ENCODE results near the gene PKD1.

PKD1 gene

DNA sequence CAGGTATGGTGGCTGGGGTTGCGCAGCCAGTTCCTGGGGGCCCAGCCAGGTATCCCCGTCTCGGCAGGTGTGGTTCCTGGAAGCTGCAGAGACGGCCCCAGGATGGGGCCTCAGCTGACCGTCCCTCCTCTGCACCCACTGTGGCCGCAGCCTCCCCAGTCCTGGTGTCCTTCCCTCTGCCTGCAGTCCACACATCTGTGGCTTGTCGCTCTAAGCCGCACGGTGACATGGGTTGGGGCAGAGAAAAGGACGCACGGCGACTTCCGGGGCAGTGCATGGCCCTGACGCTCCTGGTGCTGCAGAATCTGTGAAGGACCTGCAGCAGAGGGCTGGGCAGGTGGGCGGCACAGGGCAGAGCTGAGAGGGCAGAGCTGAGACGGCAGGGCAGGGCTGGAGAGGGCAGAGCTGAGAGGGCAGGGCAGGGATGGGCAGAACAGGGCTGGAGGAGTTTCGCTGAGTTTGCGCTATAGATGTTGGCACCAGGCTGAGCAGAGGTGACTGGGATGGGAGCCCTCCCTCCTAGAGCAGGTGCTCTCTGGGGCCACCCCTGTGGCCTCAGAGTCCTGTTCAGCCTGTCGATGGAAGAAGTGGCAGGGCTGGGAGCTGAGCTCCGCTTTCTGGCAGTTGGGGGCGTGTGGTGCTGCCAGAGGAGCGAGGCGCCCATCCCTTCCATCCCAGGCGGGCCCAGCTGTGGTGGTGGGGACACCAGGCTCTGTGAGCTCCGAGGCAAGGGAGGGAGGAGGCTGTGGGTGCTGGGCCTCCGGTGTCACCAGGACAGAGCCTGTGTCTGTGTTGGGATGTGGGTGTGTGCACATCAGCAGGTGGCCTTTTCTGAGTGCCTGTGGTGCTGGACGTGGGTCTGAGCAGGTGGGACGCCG, 64.9 kb downstream of the PKD1 start:
- no peak for DNase-seq

DNA sequence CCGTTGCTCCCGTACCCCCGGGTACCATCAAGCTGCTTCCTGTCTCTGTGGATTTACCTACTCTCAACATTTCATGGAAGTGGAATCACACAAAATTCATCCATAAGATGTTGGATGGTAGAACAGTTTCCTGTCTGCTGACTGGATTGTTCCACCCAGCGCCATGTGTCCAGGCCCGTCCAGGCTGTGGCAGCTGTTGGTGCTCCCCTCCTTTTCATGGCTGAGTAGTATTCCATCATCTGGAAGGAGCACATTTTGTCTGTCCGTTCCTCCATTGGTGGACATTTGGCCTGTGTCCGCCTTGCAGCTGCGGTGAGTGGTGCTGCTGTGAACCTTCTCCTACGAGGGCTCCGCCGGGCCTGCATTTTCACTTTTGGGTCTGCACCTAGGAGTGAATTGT, 69.6 kb downstream of the PKD1 start:
- no peak for DNase-seq

- no peak for DNase-seq
Observed at GRCh38 chr16:2064368-2064945, 71.2 kb downstream of the PKD1 start.

DNA sequence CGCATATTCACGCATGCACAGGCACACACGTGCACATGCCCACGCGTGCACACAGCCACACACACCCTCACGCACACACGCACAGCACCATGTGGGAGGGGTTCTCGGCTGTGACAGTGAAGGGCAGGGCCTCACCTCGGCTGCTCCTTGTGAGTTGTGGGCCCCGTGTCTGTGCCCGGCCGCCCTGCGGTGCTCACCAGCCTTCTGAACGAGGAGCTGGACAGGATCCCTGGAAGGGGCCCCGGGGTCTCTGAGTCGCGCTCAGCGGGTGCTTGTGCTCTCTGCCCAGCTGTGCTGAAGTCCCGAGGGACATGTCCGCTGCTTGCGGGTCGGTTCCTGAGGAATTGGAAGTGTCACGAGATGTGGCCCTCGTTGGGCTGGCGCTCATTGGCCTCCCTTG, 71.8 kb downstream of the PKD1 start:
- no peak for DNase-seq

- DNase-seq = no peak
Observed at GRCh38 chr16:2062801-2063200, 72.9 kb downstream of the PKD1 start.

DNA sequence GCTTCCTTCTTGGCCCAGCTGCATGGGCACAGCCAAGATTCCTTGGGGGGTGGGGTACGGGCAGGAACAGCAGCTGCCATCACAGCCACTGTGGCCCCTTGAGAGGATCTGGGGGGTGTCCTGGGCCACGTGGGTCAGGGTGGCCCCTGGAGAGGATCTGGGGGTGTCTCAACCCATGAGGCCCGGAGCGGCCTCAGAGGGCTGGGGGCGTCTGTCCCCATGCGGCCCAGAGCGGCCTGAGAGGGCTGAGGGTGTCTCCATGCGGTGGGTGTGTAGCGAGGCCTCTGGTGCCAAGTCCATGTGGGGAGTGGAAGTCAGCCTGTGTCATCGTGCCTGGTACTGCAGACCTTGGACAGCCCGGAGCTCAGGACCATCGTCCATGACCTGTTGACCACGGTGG, 74.2 kb downstream of the PKD1 start:
- no peak for DNase-seq

DNA sequence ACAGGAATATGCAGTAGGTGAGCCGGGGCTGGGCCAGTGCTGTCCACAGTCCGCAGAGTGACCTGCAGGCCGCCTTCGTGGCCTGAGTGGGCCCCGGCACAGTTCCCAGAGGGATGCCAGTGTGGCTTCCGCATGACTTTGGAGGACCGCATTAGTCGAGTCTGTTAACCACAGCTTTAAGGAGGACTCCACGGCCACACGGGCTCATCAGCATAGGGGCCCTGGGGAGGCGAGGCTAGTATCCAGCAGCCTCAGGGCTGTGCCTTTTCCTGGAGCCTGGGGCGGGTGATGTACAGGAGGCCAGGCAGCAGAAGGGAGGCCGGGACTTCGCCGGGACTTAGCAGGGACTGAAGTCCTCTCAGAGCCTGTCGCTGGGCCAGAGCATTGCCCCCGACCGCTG, 74.7 kb downstream of the PKD1 start:
- DNase-seq = no peak

GRCh38 chr16:2060346-2060745, 75.4 kb downstream of the PKD1 start:
- no peak for DNase-seq

- no peak for DNase-seq
Observed at GRCh38 chr16:2058872-2059271, 76.8 kb downstream of the PKD1 start.

- DNase-seq = no peak
Observed at GRCh38 chr16:2058420-2058819, 77.3 kb downstream of the PKD1 start.

DNA sequence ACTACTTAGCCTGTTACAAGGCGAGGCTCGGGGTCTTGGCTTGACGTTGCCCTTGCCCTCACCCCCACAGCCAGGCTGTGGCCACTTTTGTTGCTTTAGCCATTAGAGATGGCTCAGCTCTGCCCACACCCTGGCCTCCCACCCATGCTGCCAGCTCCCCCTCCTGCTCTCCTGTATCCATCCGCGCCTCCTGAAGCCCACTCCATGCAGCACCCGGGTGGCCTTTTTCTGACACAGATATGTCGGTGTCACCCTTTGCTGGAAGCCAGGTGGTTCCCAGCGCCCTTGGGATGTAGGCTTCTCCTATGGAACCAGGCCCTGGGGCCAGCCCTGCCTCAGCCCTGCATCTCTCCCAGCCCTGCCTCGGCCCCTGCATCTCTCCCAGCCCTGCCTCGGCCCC, 78.3 kb downstream of the PKD1 start:
- DNase-seq = no peak

- no peak for DNase-seq
Observed at GRCh38 chr16:2056681-2057407, 78.9 kb downstream of the PKD1 start.

DNA sequence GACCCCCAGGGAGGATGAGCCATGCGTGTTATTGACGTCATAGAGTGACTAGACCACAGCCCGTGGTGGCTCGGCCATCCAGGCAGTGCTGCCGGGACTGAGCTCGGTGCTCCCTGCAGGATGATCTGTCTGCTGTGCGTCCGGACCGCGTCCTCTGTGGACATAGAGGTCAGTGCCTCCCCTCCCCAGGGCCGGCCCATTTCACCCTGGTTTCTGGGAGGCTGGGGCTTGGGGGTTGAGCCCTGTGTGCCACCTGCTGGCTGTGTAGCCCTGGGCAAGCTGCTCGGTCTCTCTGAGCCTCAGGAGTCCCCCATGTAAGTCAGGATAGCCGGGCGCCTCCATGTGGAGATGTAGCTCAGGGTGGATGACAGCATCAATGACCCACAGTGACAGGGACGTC, 79.6 kb downstream of the PKD1 start:
- no peak for DNase-seq

DNA sequence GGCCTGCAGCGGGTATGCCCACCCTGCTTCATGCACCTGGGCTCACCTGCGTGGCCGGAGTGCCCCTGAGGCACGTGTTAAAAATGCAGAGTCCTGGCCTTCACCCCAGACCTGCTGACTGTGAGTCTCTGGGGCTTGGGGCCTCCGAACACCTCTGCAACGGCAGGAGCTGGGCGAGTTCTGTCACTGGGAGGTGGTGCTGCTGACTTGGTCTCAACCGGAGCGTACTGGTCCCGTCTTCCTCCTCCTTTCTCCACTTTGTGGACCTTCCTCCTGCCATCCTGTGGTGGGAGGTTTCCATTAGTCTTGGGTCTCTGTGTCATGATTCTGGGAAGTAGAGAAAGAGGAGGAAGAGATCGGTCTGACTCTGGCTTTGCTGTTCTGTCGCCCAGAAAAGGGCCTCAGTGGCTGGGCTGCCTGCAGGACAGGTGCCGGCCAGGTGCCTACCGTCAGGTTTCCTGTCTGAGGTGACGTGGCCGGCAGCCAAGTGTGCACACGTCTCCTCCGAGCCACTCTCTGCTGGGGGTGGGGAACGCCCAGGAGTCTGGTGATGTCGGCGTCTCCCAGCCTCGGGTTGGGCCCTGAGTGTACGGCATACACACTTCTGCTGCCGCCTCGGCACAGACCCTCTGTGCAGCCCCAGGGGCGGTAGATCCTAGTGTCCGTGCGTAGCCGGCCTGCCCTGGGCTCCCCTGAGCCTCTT, 81.0 kb downstream of the PKD1 start:
- no peak for DNase-seq

DNA sequence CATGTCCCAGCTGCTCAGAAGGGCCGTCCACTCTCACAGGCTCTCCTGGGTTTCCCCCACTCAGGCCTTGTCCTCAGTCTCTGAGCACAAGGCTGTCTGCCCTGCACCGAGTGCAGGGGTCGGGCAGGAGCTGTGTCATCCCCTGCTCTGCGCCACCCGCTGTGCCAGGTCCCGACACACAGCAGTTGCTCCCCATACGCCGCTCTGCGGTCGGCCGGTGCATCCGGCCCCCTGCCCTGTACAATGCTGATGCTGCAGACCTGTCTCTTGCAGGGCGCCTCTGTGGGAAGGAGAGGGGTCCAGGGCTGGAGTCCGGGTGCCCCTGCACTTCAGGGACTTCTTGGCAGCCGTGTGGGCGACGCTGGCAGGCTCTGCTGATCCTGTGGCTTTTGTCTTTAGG, 81.8 kb downstream of the PKD1 start:
- DNase-seq = no peak

GRCh38 chr16:2053211-2053610, 82.5 kb downstream of the PKD1 start:
- no peak for DNase-seq

DNA sequence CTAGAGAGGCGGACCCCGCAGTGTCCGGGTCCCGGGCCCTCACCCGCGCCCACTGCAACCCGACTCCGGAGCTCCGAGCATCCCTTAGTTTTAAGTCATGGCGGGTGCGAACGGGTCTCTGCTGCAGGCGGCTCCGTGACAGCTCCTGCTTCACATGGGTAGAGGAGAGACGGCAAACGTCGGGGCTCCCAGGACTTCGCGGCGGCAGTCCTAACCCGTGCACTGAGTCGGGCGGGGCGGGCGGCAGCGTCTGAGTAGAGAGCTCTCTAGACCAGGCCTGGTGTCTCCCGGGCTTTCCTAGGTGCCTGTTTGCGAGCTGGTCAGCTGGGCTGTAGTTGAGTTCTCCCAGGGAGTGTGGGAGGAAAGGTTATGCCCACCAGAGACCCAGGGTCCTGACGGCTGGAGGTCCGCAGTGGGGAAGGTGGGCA, 87.6 kb downstream of the PKD1 start:
- no peak for DNase-seq

GRCh38 chr16:2047330-2048115, 88.2 kb downstream of the PKD1 start, which contains the start of the genes NTHL1 and TSC2:
NTHL1 (minus strand) TSS chr16:2047834; CDS start chr16:2047823, 11 bp downstream.
TSC2 (plus strand) TSS chr16:2047985; CDS start chr16:2048616, 631 bp downstream.
- peak; percentile 93 for DNase-seq

- DNase-seq = no peak
Observed at GRCh38 chr16:2046893-2047329, 88.8 kb downstream of the PKD1 start.

GRCh38 chr16:2045965-2046892, 89.5 kb downstream of the PKD1 start:
- DNase-seq = no peak

DNA sequence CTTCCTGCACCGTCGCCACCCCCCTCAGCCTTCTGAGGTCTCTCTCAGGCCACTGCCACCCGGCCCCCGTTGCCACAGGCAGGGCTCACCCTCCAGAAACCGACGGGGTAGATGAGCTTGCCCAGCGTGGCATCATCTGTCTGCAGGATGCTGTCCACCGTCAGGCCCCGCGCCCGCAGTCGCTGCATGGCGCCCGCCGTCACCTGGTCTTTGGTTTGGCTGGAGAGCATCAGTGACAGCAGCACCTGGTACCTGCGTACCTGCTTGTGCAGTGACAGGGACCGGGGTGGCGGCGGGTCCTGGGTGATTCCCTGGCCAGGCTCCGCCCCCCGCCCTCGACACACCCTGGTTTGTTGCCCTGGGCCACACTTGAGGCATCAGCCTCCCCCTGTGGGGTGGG, 91.2 kb downstream of the PKD1 start:
- DNase-seq = no peak

Data from fibroblast of upper back skin (primary cell).